GM21529 (cell line): ENCODE measurements around the gene DCHS1.

Source experiments
- ATAC-seq: cut with Tn5 transposase; IDR thresholded peaks from one replicate; pipeline ENCODE4 v1.9.1; 2021; ENCODE audit not compliant: unreplicated experiment

The DCHS1 gene

DNA sequence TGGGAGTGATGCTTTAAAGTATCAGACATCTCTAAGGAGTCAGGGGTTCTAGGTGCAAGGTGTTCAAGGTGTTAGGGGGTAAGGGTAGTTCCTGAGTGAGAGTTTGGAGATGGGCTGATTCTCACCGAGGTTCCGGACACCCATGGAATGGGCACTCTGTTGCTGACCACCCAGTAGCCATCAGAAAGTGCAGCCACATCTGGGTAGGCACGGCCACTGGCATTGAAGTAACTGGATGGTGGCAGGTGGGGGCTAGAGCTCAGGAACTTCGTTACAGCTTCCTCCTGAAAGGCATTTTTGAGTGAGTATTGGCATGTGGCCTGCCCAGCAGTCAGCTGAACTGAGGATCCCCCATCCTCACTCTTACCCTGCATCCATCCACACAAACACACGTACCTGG is 40.6 kb downstream of the DCHS1 start:
- no peak for ATAC-seq

DNA sequence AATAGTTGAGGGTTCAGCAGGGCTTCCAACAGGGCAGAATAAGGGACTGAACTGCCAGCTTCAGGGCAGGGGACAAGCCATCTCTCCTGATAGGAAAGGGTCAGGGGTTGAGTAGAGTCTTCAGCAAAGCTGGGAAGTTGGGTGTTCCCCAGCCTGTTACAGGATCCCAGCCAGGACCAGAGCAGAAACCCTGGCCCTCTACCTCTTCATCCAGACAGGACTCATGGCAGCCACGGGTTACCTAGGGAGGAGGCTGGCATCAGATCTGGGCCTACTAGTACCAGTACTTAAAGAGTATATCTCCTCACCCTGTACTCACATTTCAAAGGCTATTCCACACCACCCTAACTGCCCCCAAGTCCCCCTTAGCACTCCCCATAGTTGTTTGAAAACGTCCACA is 41.2 kb downstream of the DCHS1 start:
- ATAC-seq, result no peak

DNA sequence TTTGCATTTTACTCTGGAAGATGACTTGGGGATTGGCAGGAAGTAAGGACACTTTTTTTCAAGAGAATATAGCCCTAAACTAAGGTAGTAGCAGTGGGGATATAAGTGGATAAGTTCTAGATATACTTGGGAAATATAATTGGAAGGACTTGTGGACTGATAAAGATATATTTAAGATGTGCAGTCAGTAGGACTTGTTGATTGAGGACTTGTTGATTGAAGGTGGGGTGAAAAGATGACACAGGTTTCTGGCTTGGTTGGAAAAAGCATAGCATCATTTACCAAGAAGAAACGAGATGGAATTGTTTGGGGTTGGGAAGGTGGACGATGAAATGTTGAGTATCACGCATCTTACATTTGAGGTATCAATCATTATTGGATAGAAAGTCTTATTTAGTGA is 42.1 kb downstream of the DCHS1 start:
- no peak for ATAC-seq

DNA sequence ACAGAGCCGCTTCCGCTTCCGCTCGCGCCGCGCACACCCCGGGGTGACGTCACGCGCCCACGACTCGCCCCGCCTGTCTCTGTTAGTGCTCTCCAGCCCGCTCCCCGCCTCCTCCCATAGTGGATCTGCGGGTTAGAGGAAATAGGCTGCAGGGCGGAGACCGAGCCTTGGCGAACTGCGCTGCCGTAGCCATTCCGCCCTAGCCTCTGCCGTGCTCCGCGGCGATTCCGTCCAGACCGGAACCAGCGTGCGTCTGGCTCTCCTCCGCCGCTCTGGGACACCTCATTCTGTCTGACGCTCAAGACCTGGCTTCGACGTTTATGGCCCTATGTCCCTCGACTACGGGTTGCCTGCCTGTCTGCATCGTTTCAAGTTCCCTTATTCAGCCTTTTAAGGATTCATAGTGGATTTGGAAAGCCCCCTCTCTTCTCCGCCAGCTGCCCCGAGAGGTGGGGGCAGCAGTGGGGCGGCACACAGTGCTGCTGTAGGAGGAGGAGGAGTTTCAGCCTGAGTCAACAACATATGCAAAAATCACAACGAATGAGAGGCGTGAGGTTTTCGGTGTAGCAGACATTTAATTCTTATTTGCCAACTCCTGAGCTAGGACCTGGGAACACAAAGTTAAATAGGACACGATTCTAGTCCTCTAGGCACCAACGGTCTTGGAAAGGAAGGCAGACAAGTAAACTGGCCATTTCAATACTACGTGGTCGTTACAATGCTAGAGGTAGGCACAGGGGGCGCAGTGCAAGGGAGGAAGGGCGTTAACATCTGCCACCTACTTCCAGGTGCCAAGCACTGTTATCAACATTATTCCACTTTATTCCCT is 43.2 kb downstream of the DCHS1 start, which contains the start of gene TAF10:
TAF10 (minus strand) TSS at position 4 of the 829 bp plus-strand sequence. CDS start 27 bp downstream, outside the sequence.
- peak; percentile 89 for ATAC-seq

DNA sequence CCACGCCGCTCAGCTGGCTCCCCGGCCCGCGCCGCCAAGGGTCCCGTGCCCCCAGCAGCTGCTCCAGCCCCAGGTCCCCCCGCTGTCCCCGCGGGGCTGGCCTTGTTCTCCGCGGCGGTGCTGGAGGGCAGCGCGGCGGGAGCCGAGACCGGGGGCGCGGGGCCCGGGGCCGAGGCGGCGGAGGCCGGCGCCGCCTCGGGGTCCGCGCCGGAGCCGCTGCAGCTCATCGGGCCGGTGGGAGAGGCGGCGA is 43.7 kb downstream of the DCHS1 start:
- ATAC-seq, result peak; percentile 3

DNA sequence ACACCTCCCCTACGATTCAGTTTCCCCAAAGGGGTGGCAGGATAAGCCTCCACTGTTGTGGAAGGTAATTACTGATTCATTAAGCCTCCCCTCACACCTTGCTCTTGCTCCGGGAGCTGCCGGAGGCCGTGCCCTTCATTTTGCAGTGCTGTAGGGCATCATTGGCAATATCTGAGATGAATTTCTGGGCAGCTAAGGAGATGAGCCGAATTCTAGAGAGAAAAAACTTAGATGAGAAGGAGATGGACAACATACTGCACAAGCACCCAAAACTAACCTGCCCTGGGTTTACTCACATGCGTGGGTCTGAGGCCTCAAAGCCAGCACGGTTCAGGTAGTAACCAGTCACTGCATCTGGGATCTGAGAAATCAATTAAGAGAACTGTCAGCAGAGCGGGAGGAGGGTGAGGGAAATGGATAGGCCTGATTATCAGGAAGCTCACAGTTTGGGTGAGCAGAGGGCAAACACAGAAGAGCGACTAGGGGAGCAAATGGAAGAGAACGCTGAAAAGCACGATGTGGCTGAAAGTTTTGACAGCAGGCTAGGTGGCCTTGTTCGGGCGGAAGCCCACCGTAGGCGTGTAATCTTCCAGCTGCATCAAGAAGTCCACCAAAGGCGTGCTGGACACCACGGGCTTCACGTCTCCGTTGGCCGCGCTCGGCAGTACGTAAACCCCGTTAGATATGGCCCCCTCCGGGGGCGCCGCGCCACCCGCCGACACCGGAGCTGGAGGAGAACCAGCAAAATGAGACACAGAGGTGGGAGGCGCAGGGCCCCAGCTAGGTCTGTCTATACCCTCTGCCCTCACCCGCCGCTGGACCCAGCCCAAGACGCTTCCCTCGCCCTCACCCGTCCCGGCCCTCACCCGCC is 44.3 kb downstream of the DCHS1 start:
- peak; percentile 1 for ATAC-seq

DNA sequence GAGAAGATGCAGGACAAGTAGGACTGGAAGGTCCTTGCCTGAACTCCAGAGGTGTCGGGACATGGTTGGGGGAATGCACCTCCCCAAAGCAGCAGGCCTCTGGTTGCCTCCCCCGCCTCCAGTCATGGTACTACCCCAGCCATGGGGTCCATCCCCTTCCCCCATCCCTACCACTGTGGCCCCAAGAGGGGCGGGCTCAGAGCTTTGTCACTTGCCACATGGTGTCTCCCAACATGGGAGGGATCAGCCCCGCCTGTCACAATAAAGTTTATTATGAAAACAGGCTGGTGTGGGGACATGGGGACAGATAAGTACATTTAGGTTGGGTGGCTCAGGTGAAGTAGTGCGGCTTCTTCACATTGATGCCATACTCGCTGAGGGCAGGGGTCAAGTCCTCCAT is 45.0 kb downstream of the DCHS1 start:
- no peak for ATAC-seq

DNA sequence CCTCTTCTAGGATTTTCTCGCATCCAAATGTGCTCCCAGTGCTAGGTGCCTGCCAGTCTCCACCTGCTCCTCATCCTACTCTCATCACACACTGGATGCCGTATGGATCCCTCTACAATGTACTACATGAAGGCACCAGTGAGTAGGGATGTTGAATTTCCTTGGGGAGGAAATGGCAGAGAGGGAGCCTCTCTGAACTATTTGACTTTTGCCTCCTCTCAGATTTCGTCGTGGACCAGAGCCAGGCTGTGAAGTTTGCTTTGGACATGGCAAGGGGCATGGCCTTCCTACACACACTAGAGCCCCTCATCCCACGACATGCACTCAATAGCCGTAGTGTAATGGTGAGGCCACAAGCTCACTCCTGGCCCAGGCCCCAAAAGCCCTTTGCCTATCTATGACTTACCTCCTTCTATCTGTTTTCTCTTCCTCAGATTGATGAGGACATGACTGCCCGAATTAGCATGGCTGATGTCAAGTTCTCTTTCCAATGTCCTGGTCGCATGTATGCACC is 46.0 kb downstream of the DCHS1 start:
- no peak for ATAC-seq

DNA sequence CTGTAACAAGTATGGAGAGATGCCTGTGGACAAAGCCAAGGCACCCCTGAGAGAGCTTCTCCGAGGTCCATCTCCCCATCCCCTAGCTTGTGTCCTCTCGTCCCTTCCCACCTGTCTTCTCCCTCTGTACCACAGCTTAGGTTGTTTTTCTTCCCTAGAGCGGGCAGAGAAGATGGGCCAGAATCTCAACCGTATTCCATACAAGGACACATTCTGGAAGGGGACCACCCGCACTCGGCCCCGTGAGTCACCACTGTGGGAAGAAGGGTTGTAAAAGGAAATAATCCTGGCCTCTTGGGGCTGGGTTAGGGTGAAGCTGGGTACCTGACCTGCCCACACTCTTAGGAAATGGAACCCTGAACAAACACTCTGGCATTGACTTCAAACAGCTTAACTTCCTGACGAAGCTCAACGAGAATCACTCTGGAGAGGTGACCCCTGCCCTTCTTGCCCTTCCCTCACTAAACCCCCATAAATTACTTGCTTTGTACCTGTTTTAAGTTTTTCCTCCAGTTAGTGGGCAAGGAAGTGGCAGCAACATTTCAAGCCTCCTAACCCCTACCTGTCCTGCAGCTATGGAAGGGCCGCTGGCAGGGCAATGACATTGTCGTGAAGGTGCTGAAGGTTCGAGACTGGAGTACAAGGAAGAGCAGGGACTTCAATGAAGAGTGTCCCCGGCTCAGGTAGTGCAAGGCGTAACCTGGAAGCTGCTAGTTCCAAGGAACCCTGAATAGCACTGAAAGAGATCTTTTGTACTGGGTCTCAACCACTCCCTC is 46.7 kb downstream of the DCHS1 start:
- no peak for ATAC-seq

DNA sequence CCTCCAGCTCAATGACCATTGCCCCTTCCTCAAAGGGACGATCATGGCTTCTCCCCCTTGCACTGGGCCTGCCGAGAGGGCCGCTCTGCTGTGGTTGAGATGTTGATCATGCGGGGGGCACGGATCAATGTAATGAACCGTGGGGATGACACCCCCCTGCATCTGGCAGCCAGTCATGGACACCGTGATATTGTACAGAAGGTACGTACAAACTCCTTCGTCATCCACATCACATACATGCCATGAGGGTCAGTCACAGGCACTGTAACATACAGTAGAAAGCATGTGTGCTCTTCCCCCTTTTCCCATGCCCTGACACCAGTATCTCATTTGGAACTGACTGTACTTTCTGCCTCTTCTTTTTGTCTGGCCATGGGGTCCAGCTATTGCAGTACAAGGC is 47.6 kb downstream of the DCHS1 start:
- no peak for ATAC-seq

DNA sequence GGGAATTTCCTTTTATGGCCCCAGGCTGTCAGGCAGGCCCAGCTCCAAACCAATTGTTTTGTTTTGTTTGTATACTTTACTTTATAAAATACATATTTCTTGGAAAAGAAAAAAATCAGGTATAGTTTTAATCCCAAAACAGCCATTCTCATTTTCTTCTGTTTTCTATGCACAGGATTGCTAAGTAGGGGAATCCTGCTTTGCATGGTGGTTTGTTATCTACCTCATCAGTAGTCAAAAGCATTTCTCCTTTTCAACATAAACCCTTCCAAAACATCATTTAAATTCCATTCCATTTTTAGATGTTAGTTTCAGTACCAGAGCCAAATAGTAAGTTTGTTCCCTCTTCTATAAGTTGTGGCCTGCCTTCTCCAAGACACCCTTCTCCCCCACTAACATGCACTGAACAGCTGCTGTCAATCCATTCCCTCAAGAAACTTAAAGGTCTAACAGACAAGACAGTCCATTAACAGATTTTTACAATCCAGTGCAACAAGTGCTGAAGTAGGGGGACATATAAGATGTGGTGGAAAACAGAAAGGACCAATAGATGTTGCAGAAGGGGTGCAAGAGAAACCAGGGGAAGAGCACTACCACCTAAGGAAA is 48.3 kb downstream of the DCHS1 start:
- ATAC-seq, result no peak

DNA sequence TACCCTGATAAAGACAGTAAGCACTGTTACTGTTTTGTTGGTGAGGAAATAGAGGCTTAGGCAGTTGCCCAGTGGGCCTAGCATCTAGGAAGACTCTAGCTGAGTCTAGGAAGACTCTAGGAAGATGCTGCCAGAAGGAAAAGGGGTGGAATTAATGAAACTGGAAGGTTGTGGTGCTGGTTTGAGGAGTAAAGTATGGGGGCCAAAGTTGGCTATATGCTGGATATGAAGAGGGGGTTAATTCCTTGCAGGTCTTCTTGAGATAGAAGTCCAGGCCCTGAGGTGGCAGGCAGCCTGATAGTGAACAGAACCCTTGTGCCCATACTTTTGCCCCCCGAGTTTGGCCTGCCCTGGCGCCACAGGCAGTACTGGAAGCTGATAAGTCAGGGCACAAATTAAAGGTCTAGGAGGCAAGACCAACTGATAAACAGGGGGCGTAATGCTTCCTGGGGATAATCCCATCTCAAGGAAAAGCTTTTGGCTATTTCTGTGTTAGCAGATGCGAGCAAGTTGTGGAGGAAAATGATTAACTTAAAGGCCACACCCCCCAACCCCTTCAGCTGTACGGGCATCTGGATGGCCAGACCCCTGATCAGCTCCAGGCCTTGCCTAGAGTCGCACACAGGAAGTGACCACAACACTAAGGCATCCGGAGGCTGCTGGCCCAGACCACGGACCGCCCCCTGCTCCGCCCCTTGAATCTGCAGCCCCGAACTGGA is 49.0 kb downstream of the DCHS1 start:
- peak; percentile 44 for ATAC-seq

DNA sequence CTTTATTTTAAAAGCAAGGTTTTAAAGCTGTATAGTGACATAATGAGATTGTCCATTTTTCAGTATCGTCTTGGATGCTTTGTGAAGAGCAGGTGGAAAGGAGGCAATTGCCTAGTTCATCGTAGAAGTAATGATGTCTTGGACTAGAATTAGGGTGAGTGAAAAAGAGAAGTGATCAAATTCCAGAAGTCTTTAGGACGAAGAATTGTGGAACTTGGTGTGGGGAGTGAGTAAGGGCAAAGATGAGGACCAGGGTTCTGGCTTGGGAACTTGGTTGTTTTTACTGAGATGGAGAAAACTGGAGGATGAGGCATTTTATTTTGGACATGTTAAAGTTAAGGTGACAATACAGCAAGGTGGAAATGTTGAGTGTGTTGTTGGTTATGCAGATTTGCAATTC is 50.8 kb downstream of the DCHS1 start:
- no peak for ATAC-seq

DNA sequence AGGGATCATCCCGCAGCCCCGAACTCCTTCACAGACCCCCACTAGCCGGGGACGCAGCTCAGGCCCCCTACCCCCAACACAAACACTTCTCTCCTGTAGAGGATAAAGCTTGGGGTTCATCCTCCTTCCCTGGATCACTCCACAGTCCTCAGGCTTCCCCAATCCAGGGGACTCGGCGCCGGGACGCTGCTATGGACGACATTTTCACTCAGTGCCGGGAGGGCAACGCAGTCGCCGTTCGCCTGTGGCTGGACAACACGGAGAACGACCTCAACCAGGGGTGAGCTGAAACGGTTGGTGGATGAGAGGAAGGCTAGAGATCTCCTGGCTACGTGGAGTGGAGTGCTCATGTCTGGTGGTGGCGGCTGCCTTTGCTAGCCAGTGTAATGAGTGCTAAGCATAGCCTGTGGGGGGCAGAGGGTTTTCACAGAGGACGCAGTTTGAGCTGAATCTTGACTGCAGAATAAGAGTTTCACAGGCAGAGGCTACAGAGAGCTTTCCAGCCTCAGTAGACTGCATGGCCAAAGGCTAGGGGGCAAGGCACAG is 51.5 kb downstream of the DCHS1 start:
- ATAC-seq, result peak; percentile 46

DNA sequence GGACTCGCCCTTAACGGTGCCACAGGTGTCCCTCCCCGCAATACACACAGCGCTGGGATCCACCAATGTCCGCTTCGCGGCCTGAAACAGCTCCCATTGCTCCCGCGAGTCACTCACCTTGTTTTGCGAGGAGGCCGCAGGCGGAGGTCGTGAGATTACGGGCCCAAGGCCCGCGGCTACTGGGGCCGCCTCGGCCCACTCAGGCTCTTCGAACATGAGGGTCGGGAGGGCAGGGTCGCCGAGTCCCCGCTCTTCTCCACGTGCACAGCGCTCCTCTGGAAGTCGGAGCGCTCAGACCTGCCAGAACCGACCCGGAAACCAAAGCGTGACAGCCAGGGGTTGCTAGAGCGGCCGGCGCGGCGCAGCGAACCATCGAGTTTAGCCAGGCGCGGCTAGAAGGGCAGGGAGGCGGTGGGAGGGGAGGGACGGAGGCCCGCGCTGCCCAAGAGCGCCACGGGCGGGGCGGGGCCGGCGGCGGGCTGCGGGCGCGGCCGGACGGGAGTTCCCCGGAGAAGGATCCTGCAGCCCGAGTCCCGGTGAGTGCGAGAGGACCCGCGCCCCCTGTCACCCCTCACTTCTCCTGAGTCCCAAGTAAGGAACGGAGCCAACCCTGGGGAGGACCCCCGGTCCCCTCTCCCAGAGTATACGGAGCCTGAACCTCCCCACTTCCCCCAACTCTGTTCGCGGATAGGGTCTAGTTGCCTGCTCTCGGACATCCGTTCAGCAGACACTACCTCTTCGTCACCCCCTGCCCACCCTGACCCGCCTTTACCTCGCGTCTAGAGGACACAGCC is 52.1 kb downstream of the DCHS1 start, which contains the start of the genes ILK and RRP8:
ILK (plus strand) TSS at position 488 of the 794 bp plus-strand sequence. CDS start 498 bp downstream, outside the sequence.
RRP8 (minus strand) TSS at position 330 of the 794 bp plus-strand sequence; CDS start at position 216, 114 bp downstream.
- peak; percentile 70 for ATAC-seq

DNA sequence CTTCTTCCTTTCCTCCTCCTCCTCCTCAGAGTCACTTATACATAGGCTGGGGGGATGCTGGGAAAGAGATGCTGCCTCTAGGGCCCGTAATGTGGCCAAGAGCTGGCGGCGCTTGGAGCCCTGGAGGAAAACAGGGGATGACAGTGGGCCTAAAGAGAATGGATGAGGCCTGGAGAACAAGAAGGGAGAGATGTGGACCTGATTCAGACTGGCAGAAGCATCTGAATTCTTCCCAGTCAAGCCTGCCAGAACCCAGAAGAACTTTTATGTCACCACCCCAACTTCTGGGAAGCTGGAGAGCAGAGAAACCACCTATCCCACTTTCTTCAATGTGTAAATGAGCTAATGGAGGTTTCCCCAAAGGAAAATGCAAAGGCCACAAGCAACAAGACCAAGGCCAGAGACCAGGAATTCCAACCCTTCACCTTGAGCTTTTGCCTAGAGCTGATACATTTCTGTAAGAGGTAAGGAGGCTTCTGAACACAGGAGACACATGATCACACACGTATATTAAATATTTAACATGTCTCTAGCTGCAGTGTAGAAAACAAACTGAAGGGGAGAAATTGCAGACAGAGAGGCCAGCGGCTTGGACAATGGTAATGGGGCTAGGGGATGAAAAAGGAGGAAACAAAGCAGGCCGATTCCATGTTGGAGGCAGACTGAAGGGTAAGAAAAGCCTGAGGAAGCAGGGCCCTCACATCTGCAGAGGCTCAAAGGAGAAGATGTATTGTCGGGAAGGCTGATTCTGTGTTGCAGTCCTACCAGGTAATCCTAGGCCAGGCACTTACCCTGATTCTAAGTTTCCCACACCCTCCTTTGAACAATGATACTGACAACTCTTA is 53.3 kb downstream of the DCHS1 start:
- no peak for ATAC-seq

DNA sequence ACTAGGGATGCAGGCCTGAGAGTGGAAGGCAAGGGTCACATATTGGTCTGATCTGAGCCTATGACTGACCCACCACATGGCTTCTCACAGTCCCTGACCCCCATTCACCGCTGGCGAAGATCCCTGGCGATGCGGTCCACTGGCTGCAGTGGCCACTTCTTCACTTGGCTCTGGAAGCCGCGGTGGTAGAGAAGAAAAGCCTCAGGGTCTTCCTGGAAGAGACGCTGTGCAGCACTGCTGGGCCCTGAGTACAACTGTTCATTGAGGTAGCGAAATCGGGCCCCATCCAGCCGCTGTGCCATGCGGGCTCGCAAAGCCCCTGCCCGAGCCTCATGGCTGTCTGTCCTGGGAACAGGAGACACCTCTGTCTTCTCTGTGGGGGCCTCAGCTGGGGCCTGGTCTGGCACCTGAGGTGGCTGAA is 54.6 kb downstream of the DCHS1 start:
- no peak for ATAC-seq

DNA sequence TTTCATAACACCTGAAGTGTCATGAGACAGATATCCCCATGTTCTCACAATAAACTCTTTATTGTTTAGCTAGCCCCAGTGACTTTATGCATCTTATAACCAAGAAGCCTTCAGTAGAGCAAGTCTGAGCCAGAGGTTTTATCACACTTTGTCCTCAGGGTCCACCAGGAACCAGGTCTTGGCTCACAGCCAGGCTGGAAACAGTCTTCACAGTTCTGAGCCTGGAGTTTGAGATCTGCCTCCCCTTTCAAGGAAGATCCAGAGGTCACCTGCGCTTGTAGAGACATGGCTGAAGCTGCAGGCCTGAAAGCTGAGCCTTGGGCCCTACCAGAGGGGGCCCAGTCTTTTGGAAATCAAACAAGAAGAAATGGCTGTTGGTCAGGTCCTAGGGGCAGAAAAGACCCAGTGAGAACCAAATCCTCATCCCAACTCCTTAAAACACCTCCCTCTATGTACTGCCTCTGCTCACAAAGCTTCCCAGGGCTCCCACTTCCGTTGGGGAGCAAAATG is 55.7 kb downstream of the DCHS1 start:
- no peak for ATAC-seq
